Stomach (tissue), 4 donors: ENCODE measurements around the gene TRNP1.

Experiments used
- CTCF ChIP-seq, 7 experiments: fragments of 450-650 bp in 4 of 7; fragments of 200-600 bp in 3 of 7; sonication (generic) in 3 of 7; IDR thresholded peaks; one replicate each; pipeline ENCODE4 v1.5.1; 2016 to 2019; ENCODE audit warnings: antibody characterized with exemption in 7 of 7, control low read depth in 2 of 7, mild to moderate bottlenecking in 1 of 7
- POLR2A ChIP-seq, 4 donors: fragments of 450-650 bp; IDR thresholded peaks; one replicate each; pipeline ENCODE4 v1.6.1; 2016; ENCODE audit warnings: antibody characterized with exemption in 4 of 4, control low read depth in 2 of 4, mild to moderate bottlenecking in 1 of 4, moderate library complexity in 1 of 4
- POLR2AphosphoS5 ChIP-seq, 3 donors: sonication (generic); formaldehyde crosslinking; IDR thresholded peaks; one replicate each; pipeline ENCODE4 v1.6.1; 2016; ENCODE audit warnings: antibody characterized with exemption in 3 of 3

DNA sequence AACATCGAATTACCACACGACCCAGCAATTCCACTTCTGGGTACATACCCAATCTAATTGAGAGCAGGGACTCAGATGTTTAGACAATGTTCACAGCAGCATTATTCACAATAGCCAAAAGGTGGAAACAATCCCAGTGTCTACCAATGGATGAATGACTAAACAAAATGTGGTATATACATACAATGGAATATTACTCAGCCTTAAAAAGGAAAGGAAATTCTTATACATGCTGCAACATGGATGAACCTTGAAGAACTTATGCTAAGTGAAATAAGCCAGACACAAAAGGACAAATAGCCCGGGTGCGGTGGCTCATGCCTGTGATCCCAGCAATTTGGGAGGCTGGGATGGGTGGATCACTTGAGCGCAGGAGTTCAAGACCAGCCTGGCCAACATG, 40.1 kb upstream of the TRNP1 start:
- TF ChIP-seq CTCF (IDR thresholded peaks at IDR 0.05) = no peak
- TF ChIP-seq POLR2A (IDR thresholded peaks at IDR 0.05) = no peak
- no peak for TF ChIP-seq POLR2AphosphoS5 (IDR thresholded peaks at IDR 0.05)
